Suprapubic skin (tissue), 4 donors: ENCODE data around the gene WDR27. TPM values are rescaled to one million over a fixed set of nuclear protein-coding genes. Genes with fewer than 3 reads are reported as not detected.

ENCODE experiments used
- DNase-seq, 2 donors: peaks; one replicate each; pipeline ENCODE4 v3.0.0-alpha.2; 2019; ENCODE audit warnings: low spot score in 2 of 2
- H3K27ac ChIP-seq: fragments of 200-600 bp; sonication (generic); one replicate; pipeline ENCODE4 v1.5.1; 2019
- H3K27me3 ChIP-seq: fragments of 200-600 bp; sonication (generic); one replicate; pipeline ENCODE4 v1.5.1; 2019
- H3K36me3 ChIP-seq: fragments of 200-600 bp; sonication (generic); one replicate; pipeline ENCODE4 v1.5.1; 2019
- H3K4me1 ChIP-seq: fragments of 200-600 bp; sonication (generic); one replicate; pipeline ENCODE4 v1.5.1; 2019
- H3K4me3 ChIP-seq: fragments of 200-600 bp; sonication (generic); one replicate; pipeline ENCODE4 v1.5.1; 2019; ENCODE audit warnings: mild to moderate bottlenecking
- H3K9me3 ChIP-seq: fragments of 200-600 bp; sonication (generic); one replicate; pipeline ENCODE4 v1.5.1; 2019
- EP300 ChIP-seq: sonication (generic); formaldehyde crosslinking; IDR thresholded peaks from one replicate; pipeline ENCODE4 v1.6.1; 2017; ENCODE audit warnings: antibody characterized with exemption
- POLR2A ChIP-seq, 2 donors: fragments of 450-650 bp; IDR thresholded peaks; one replicate each; pipeline ENCODE4 v1.6.1; 2017; ENCODE audit warnings: antibody characterized with exemption in 2 of 2, mild to moderate bottlenecking in 2 of 2, moderate library complexity in 2 of 2
- POLR2AphosphoS5 ChIP-seq, 3 donors: sonication (generic); formaldehyde crosslinking; IDR thresholded peaks; one replicate each; pipeline ENCODE4 v1.6.1; 2017; ENCODE audit warnings: antibody characterized with exemption in 3 of 3
- WGBS: methylation state at CpG from one replicate; pipeline ENCODE4 v1.1.5; 2018; 5-methylcytosine and 5-hydroxymethylcytosine counted together
- total RNA-seq, 4 donors: library from RNA; depleted of rRNA; stranded (reverse); fragments of >200 nt; gene quantifications; one replicate each; pipeline ENCODE4 v1.1.0, GENCODE V29; 2016
- TF ChIP-seq, protein P1 (sequence below), 2 donors: fragments of 200-600 bp in 1 of 2; fragments of 450-650 bp in 1 of 2; sonication (generic) in 1 of 2; IDR thresholded peaks; one replicate each; pipeline ENCODE4 v1.5.1; 2016 to 2019; ENCODE audit warnings: antibody characterized with exemption in 2 of 2, mild to moderate bottlenecking in 1 of 2, moderate library complexity in 1 of 2

WDR27 gene
- total RNA-seq, 4 donors from 2014 or later: 17.3 to 59.4 (median 26.6) TPM

DNA sequence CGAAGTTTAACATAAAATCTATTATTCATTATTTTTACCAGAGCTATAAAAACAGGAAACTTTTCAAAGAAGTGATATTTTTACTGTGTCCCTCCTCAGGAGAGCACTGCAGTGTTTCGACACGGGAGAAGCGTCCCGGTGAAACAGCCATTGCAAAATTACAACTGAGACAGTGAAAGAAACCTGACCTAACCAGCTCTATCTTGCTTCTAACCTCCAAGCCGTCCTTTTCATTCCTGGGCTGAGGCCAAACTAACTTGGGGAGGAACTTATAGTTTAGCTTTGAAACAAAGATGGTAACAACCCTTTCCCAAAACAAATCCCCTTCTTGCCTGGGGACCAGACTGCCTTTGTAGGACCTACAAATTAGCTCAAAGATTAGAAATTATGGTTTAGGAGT is 79.2 kb downstream of the WDR27 start:
- Histone ChIP-seq H3K36me3 (peaks cover 28% of the 10 kb centered on the region), H3K27me3 (no peaks in the 10 kb centered on the region), H3K9me3 (no peaks in the 10 kb centered on the region), H3K27ac (no peak overlapping the region), H3K4me1 (no peaks in the 10 kb centered on the region), H3K4me3 (no peak overlapping the region)
- no peak for TF ChIP-seq EP300
- TF ChIP-seq, protein P1, sequence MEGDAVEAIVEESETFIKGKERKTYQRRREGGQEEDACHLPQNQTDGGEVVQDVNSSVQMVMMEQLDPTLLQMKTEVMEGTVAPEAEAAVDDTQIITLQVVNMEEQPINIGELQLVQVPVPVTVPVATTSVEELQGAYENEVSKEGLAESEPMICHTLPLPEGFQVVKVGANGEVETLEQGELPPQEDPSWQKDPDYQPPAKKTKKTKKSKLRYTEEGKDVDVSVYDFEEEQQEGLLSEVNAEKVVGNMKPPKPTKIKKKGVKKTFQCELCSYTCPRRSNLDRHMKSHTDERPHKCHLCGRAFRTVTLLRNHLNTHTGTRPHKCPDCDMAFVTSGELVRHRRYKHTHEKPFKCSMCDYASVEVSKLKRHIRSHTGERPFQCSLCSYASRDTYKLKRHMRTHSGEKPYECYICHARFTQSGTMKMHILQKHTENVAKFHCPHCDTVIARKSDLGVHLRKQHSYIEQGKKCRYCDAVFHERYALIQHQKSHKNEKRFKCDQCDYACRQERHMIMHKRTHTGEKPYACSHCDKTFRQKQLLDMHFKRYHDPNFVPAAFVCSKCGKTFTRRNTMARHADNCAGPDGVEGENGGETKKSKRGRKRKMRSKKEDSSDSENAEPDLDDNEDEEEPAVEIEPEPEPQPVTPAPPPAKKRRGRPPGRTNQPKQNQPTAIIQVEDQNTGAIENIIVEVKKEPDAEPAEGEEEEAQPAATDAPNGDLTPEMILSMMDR (IDR thresholded peaks at IDR 0.05): no peak
- no peak for TF ChIP-seq POLR2A (IDR thresholded peaks at IDR 0.05)
- no peak for TF ChIP-seq POLR2AphosphoS5 (IDR thresholded peaks at IDR 0.05)
- WGBS: 47% methylated on average over 6 of the region's 6 CpGs
- no peak for DNase-seq

DNA sequence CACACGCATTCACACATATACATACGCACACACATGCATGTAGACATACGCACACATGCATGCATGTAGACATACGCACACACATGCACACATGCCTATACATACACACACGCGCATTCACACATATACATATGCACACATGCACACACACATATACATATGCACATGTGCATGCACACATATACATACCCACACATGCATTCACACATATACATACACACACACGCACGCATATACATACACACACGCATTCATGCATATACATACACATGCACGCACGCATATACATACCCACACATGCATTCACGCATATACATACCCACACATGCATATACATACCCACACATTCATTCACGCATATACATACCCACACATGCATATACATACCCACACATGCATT is 80.5 kb downstream of the WDR27 start:
- Histone ChIP-seq H3K9me3 (no peaks in the 10 kb centered on the region), H3K27me3 (no peaks in the 10 kb centered on the region), H3K36me3 (peaks cover 18% of the 10 kb centered on the region), H3K4me3 (no peak overlapping the region), H3K27ac (no peak overlapping the region), H3K4me1 (no peaks in the 10 kb centered on the region)
- DNase-seq: no peak
- TF ChIP-seq EP300: no peak
- TF ChIP-seq POLR2AphosphoS5 (IDR thresholded peaks at IDR 0.05): no peak
- TF ChIP-seq, protein P1 (IDR thresholded peaks at IDR 0.05): no peak
- TF ChIP-seq POLR2A (IDR thresholded peaks at IDR 0.05): no peak
- 88% methylated on average over 13 of the region's 13 CpGs for WGBS

DNA sequence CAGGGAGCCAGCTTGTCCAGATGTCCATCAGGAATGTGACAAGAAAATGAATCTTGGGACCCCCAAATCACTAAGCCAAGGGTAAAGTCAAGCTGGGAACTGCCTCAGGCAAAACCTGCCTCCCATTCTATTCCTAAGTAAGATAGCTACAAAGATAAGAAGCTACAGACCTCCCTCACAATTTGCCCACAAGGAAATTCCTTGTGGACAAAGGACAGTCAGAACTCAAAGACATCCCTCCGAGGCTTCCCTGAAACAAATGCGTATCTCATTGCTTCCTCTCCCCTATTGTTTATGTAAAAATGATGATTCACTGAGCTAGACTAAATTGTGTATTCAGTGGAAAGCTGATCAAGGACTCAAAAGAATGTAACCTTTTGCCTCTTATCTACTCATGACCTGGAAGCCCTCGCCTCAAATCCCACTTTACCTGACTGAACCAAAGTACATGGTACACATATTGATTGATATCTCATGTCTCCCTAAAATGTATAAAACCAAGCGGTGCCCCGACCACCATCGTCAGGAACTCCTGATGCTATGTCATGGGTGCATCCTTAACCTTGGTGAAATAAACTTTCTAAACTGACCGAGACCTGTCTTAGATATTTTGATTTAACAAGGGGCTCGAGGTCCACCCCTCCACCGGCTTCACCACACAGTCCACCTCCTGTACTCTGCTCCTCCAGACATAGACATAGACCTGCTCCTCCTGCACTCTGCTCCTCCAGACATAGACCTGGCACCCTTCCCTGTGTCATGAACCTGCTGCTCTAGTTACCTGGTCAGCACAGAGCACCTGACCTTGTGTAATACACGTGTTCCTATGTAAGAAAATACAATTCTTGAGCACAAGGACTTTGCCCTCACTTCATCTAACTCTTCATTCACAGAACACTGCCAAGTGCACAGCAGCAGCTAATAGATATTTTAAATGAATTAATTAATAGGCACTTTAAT is 81.4 kb downstream of the WDR27 start:
- peaks cover 11% of the 10 kb centered on the region for H3K36me3 ChIP-seq
- DNase-seq: no peak

DNA sequence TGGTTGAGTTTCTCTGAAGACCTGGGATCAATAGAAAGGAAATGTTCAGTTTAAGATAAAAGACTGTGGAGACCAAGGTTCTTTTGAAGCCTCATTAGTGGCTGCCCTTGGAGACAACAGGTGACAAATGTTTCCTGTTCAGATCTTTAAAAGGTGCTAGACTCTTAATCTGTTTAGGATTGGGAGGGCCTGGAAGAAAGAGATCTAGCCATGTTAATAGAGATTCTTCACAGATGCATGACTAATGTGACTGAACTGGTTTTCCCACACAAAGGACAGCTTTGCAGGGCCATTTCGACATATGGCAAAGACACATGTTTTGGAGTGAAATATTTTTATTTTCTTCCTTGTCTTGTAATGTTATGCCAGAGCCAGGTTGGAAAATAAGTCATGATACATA is 82.2 kb downstream of the WDR27 start:
- Histone ChIP-seq H3K4me1 (no peaks in the 10 kb centered on the region), H3K36me3 (peaks cover 5% of the 10 kb centered on the region), H3K9me3 (no peaks in the 10 kb centered on the region), H3K27me3 (no peaks in the 10 kb centered on the region), H3K27ac (no peak overlapping the region), H3K4me3 (no peak overlapping the region)
- TF ChIP-seq POLR2A (IDR thresholded peaks at IDR 0.05) (no peak), EP300 (no peak), POLR2AphosphoS5 (IDR thresholded peaks at IDR 0.05) (no peak)
- TF ChIP-seq, protein P1 (IDR thresholded peaks at IDR 0.05): no peak
- 61% methylated on average over 1 of the region's 1 CpG for WGBS
- no peak for DNase-seq

More for the DNA sequence above, 81.4 kb downstream of the WDR27 start:
- Histone ChIP-seq H3K27me3 (no peaks in the 10 kb centered on the region), H3K9me3 (no peaks in the 10 kb centered on the region), H3K4me3 (no peak overlapping the region), H3K4me1 (no peaks in the 10 kb centered on the region), H3K27ac (no peak overlapping the region)
- no peak for TF ChIP-seq POLR2AphosphoS5 (IDR thresholded peaks at IDR 0.05)
- TF ChIP-seq, protein P1 (IDR thresholded peaks at IDR 0.05): no peak
- TF ChIP-seq EP300: no peak
- TF ChIP-seq POLR2A (IDR thresholded peaks at IDR 0.05): no peak
- 84% methylated on average over 10 of the region's 10 CpGs for WGBS
